Measurements from ENCODE around the gene HAO2.

Gene HAO2

GRCh38 chr1:119442756-119443155 is 74.2 kb downstream of the HAO2 start:
- no peak for DNase-seq
